ENCODE measurements around the gene CYP4F22. TPM values are rescaled to one million over a fixed set of nuclear protein-coding genes. Genes with fewer than 3 reads are reported as not detected.

CYP4F22 gene
- total RNA-seq (not detected), polyA plus RNA-seq (not detected)
- long read RNA-seq, donor 1 = 0 reads
- long read RNA-seq, donor 2 = 0 reads

GRCh38 chr19:15508035-15508710, at the start of gene CYP4F22:
TSS of gene CYP4F22 (plus strand) at chr19:15508525. CDS start at chr19:15525337, 16,812 bp downstream.
- intact Hi-C loops (cut with DNase I) = no loop called here
- H3K4me3 ChIP-seq (ENCODE audit: low read length in 2 of 2) = no peak within 1 kb of the TSS

GRCh38 chr19:15461694-15462093, 46.6 kb upstream of the CYP4F22 start:
- Histone ChIP-seq H3K36me3 (ENCODE audit: control insufficient read depth in 1 of 2, insufficient read depth in 2 of 2, low read length in 1 of 2) (no peaks in the 10 kb centered on the region), H3K4me1 (ENCODE audit: control insufficient read depth in 1 of 2, insufficient read depth in 2 of 2, low read length in 2 of 2) (no peaks in the 10 kb centered on the region), H3K9me3 (ENCODE audit: control insufficient read depth, low read length) (no peaks in the 10 kb centered on the region), H3K4me3 (ENCODE audit: low read length in 2 of 2) (no peak overlapping the region), H3K27ac (ENCODE audit: low read depth in 1 of 2, low read length in 2 of 2) (no peak overlapping the region), H3K27me3 (ENCODE audit: control insufficient read depth in 1 of 2, insufficient read depth in 2 of 2, low read length in 1 of 2) (no peaks in the 10 kb centered on the region)
- intact Hi-C loops (cut with DNase I) = loop anchor here in 1 of 2 donors (5.0 kb wide), 1 partner anchor 91 kb away; no protein-coding TSS in a partner anchor
- DNase-seq (no peak), ATAC-seq (ENCODE audit: low FRiP score) (no peak)
- 87 to 90% methylated on average over 2 of the region's 2 CpGs for WGBS, 2 donors

More at GRCh38 chr19:15508035-15508710, at the start of gene CYP4F22:
- H3K4me1 ChIP-seq (ENCODE audit: control insufficient read depth in 1 of 2, insufficient read depth in 2 of 2, low read length in 2 of 2) = no peaks in the 10 kb centered on the region
- 2 to 4% methylated on average over 43 to 52 of the region's 52 CpGs for WGBS, 2 donors
- H3K27me3 ChIP-seq (ENCODE audit: control insufficient read depth in 1 of 2, insufficient read depth in 2 of 2, low read length in 1 of 2) = peaks cover 0 to 2% of the 10 kb centered on the region in 2 donors
- no peak for DNase-seq
- no peaks in the 10 kb centered on the region for H3K36me3 ChIP-seq (ENCODE audit: control insufficient read depth in 1 of 2, insufficient read depth in 2 of 2, low read length in 1 of 2)
- ATAC-seq (ENCODE audit: low FRiP score) = no peak
- no peak within 1 kb of the TSS for H3K27ac ChIP-seq (ENCODE audit: low read depth in 1 of 2, low read length in 2 of 2)
- H3K9me3 ChIP-seq (ENCODE audit: control insufficient read depth, low read length) = no peaks in the 10 kb centered on the region

- ATAC-seq (ENCODE audit: low FRiP score) = peak; percentile 50
- H3K27me3 ChIP-seq (ENCODE audit: control insufficient read depth in 1 of 2, insufficient read depth in 2 of 2, low read length in 1 of 2) = no peaks in the 10 kb centered on the region
- DNase-seq = peak in 1 of 2 donors; percentile 66
- WGBS, 2 donors = 42 to 47% methylated on average over 22 to 25 of the region's 25 CpGs
- H3K4me1 ChIP-seq (ENCODE audit: control insufficient read depth in 1 of 2, insufficient read depth in 2 of 2, low read length in 2 of 2) = no peaks in the 10 kb centered on the region
- intact Hi-C loops (cut with DNase I) = loop anchor here in 1 of 2 donors (5.0 kb wide), 1 partner anchor 88 kb away; no protein-coding TSS in a partner anchor
- no peaks in the 10 kb centered on the region for H3K36me3 ChIP-seq (ENCODE audit: control insufficient read depth in 1 of 2, insufficient read depth in 2 of 2, low read length in 1 of 2)
- H3K4me3 ChIP-seq (ENCODE audit: low read length in 2 of 2) = no peak overlapping the region
- no peaks in the 10 kb centered on the region for H3K9me3 ChIP-seq (ENCODE audit: control insufficient read depth, low read length)
- H3K27ac ChIP-seq (ENCODE audit: low read depth in 1 of 2, low read length in 2 of 2) = no peak overlapping the region
Observed at GRCh38 chr19:15463861-15464371, 44.4 kb upstream of the CYP4F22 start.

GRCh38 chr19:15464394-15465385, 43.6 kb upstream of the CYP4F22 start, which contains the start of gene RASAL3:
TSS of gene RASAL3 (minus strand) at chr19:15464544. CDS start at chr19:15464358, 186 bp downstream.
- H3K27ac ChIP-seq (ENCODE audit: low read depth in 1 of 2, low read length in 2 of 2) = no peak within 1 kb of the TSS
- intact Hi-C loops (cut with DNase I) = loop anchor here in 1 of 2 donors (5.0 kb wide), 1 partner anchor 88 kb away; no protein-coding TSS in a partner anchor
- ATAC-seq (ENCODE audit: low FRiP score) = no peak

GRCh38 chr19:15466851-15467733, 41.2 kb upstream of the CYP4F22 start:
- no peak for ATAC-seq (ENCODE audit: low FRiP score)
- DNase-seq = peak; percentile 16 to 32
- Histone ChIP-seq H3K4me1 (ENCODE audit: control insufficient read depth in 1 of 2, insufficient read depth in 2 of 2, low read length in 2 of 2) (no peaks in the 10 kb centered on the region), H3K27me3 (ENCODE audit: control insufficient read depth in 1 of 2, insufficient read depth in 2 of 2, low read length in 1 of 2) (no peaks in the 10 kb centered on the region), H3K36me3 (ENCODE audit: control insufficient read depth in 1 of 2, insufficient read depth in 2 of 2, low read length in 1 of 2) (no peaks in the 10 kb centered on the region), H3K9me3 (ENCODE audit: control insufficient read depth, low read length) (no peaks in the 10 kb centered on the region), H3K4me3 (ENCODE audit: low read length in 2 of 2) (no peak overlapping the region), H3K27ac (ENCODE audit: low read depth in 1 of 2, low read length in 2 of 2) (no peak overlapping the region)
- intact Hi-C loops (cut with DNase I) = no loop called here
- WGBS, 2 donors = 44 to 47% methylated on average over 8 of the region's 8 CpGs

More at GRCh38 chr19:15464394-15465385, 43.6 kb upstream of the CYP4F22 start, which contains the start of gene RASAL3:
- no peaks in the 10 kb centered on the region for H3K36me3 ChIP-seq (ENCODE audit: control insufficient read depth in 1 of 2, insufficient read depth in 2 of 2, low read length in 1 of 2)
- no peaks in the 10 kb centered on the region for H3K9me3 ChIP-seq (ENCODE audit: control insufficient read depth, low read length)
- H3K27me3 ChIP-seq (ENCODE audit: control insufficient read depth in 1 of 2, insufficient read depth in 2 of 2, low read length in 1 of 2) = no peaks in the 10 kb centered on the region
- H3K4me3 ChIP-seq (ENCODE audit: low read length in 2 of 2) = no peak within 1 kb of the TSS
- peak; percentile 23 to 63 for DNase-seq
- WGBS, 2 donors = 33 to 34% methylated on average over 17 of the region's 17 CpGs
- no peaks in the 10 kb centered on the region for H3K4me1 ChIP-seq (ENCODE audit: control insufficient read depth in 1 of 2, insufficient read depth in 2 of 2, low read length in 2 of 2)

GRCh38 chr19:15467734-15468214, 40.6 kb upstream of the CYP4F22 start:
- 81 to 82% methylated on average over 6 of the region's 6 CpGs for WGBS, 2 donors
- Histone ChIP-seq H3K27me3 (ENCODE audit: control insufficient read depth in 1 of 2, insufficient read depth in 2 of 2, low read length in 1 of 2) (no peaks in the 10 kb centered on the region), H3K9me3 (ENCODE audit: control insufficient read depth, low read length) (no peaks in the 10 kb centered on the region), H3K4me1 (ENCODE audit: control insufficient read depth in 1 of 2, insufficient read depth in 2 of 2, low read length in 2 of 2) (no peaks in the 10 kb centered on the region), H3K27ac (ENCODE audit: low read depth in 1 of 2, low read length in 2 of 2) (no peak overlapping the region), H3K36me3 (ENCODE audit: control insufficient read depth in 1 of 2, insufficient read depth in 2 of 2, low read length in 1 of 2) (no peaks in the 10 kb centered on the region), H3K4me3 (ENCODE audit: low read length in 2 of 2) (no peak overlapping the region)
- peak in 1 of 2 donors; percentile 32 for DNase-seq
- intact Hi-C loops (cut with DNase I) = no loop called here
- no peak for ATAC-seq (ENCODE audit: low FRiP score)

- Histone ChIP-seq H3K4me3 (ENCODE audit: low read length in 2 of 2) (no peak overlapping the region), H3K27ac (ENCODE audit: low read depth in 1 of 2, low read length in 2 of 2) (no peak overlapping the region), H3K27me3 (ENCODE audit: control insufficient read depth in 1 of 2, insufficient read depth in 2 of 2, low read length in 1 of 2) (no peaks in the 10 kb centered on the region), H3K36me3 (ENCODE audit: control insufficient read depth in 1 of 2, insufficient read depth in 2 of 2, low read length in 1 of 2) (no peaks in the 10 kb centered on the region), H3K9me3 (ENCODE audit: control insufficient read depth, low read length) (no peaks in the 10 kb centered on the region), H3K4me1 (ENCODE audit: control insufficient read depth in 1 of 2, insufficient read depth in 2 of 2, low read length in 2 of 2) (no peaks in the 10 kb centered on the region)
- DNase-seq = peak in 1 of 2 donors; percentile 42
- 66 to 71% methylated on average over 12 of the region's 12 CpGs for WGBS, 2 donors
- intact Hi-C loops (cut with DNase I) = no loop called here
- no peak for ATAC-seq (ENCODE audit: low FRiP score)
Observed at GRCh38 chr19:15468675-15469512, 39.4 kb upstream of the CYP4F22 start.

Data from aorta (tissue), 5 donors.